ENCODE measurements around the gene ATIC. TPM values are rescaled to one million over a fixed set of nuclear protein-coding genes. Genes with fewer than 3 reads are reported as not detected.

Gene ATIC
- polyA plus RNA-seq, 2 of the 4 experiments (the other 2 are of a cell fraction): 298 to 328 TPM

- Histone ChIP-seq H3K27ac (no peak overlapping the region), H3K4me3 (no peak overlapping the region), H3K4me1 (no peaks in the 10 kb centered on the region), H3K4me2 (no peak overlapping the region), H3K9me3 (no peaks in the 10 kb centered on the region)
- FAIRE-seq: no peak
- TF ChIP-seq EHF (CRISPR knock-in tag; IDR thresholded peaks at IDR 0.05) (no peak), USF2 (IDR thresholded peaks at IDR 0.05) (no peak), FOSB (CRISPR knock-in tag; IDR thresholded peaks at IDR 0.05) (no peak), KDM1A (IDR thresholded peaks at IDR 0.05; ENCODE audit: low read depth) (no peak), KDM5A (IDR thresholded peaks at IDR 0.05) (no peak), ESRRA (IDR thresholded peaks at IDR 0.05; ENCODE audit: borderline replicate concordance, low read length) (no peak), CBX2 (IDR thresholded peaks at IDR 0.05; ENCODE audit: borderline replicate concordance, low read depth) (no peak), ZSCAN20 (CRISPR knock-in tag; IDR thresholded peaks at IDR 0.05) (no peak), CHD2 (IDR thresholded peaks at IDR 0.05; ENCODE audit: low read length, partially characterized antibody) (no peak), PHF8 (IDR thresholded peaks at IDR 0.05; ENCODE audit: borderline replicate concordance, low read depth) (no peak), RCOR1 (IDR thresholded peaks at IDR 0.05; ENCODE audit: low read depth, low read length) (no peak), RARB (CRISPR knock-in tag; IDR thresholded peaks at IDR 0.05) (no peak), FOXS1 (CRISPR knock-in tag; IDR thresholded peaks at IDR 0.05) (no peak), HEYL (CRISPR knock-in tag; IDR thresholded peaks at IDR 0.05) (no peak), FOSL2 (IDR thresholded peaks at IDR 0.05) (no peak), FOSL2 (CRISPR knock-in tag; IDR thresholded peaks at IDR 0.05) (no peak), POLR2A (IDR thresholded peaks at IDR 0.05; ENCODE audit: low read length) (no peak)
- POLR2A ChIA-PET: no interaction called here
- CTCF ChIA-PET: interaction anchor here (0.9 to 1.2 kb wide), 2 partner anchors 10 to 23 kb away, joined by 3 read pairs; no protein-coding TSS in a partner anchor
- no peak for ATAC-seq
- WGBS (ENCODE audit: missing lambda C conversion rate): 97% methylated on average over 7 of the region's 7 CpGs
- DNase-seq (ENCODE audit: low read depth in 1 of 2, low spot score in 1 of 2): no peak
These were observed 70.2 kb downstream of the ATIC start for GRCh38 chr2:215382011-215382410.

- H3K9me3 ChIP-seq: no peaks in the 10 kb centered on the region
- CTCF ChIA-PET: interaction anchor here (0.9 to 1.2 kb wide), 2 partner anchors 11 to 22 kb away, joined by 3 read pairs; no protein-coding TSS in a partner anchor
- ATAC-seq: no peak
- TF ChIP-seq KDM5A (IDR thresholded peaks at IDR 0.05) (no peak), POLR2AphosphoS2 (conservative IDR thresholded peaks at IDR 0.05; ENCODE audit: low read length) (no peak), KDM1A (IDR thresholded peaks at IDR 0.05; ENCODE audit: low read depth) (no peak)
- no peaks in the 10 kb centered on the region for H3K4me1 ChIP-seq
- H3K4me3 ChIP-seq: no peak overlapping the region
- H3K4me2 ChIP-seq: no peak overlapping the region
- no peak for DNase-seq (ENCODE audit: low read depth in 1 of 2, low spot score in 1 of 2)
- no peak overlapping the region for H3K27ac ChIP-seq
- POLR2A ChIA-PET: no interaction called here
- no peak for FAIRE-seq
These were observed 70.6 kb downstream of the ATIC start for GRCh38 chr2:215382480-215382879.

GRCh38 chr2:215383652-215384279, 71.9 kb downstream of the ATIC start:
- CTCF ChIA-PET: interaction anchor here (0.5 to 1.2 kb wide), 2 partner anchors 14 to 438 kb away, joined by 3 read pairs; no protein-coding TSS in a partner anchor

More at GRCh38 chr2:215383652-215384279, 71.9 kb downstream of the ATIC start:
- H3K4me3 ChIP-seq: no peak overlapping the region
- POLR2A ChIA-PET: no interaction called here
- TF ChIP-seq BHLHE40 (IDR thresholded peaks at IDR 0.05; ENCODE audit: low read depth, low read length): no peak
- TF ChIP-seq NR3C1 (IDR thresholded peaks at IDR 0.05): no peak
- no peak for TF ChIP-seq RFX5 (IDR thresholded peaks at IDR 0.05)
- no peak for TF ChIP-seq MAX (IDR thresholded peaks at IDR 0.05)
- TF ChIP-seq EP300 (IDR thresholded peaks at IDR 0.05): no peak
- no peak for TF ChIP-seq MAFK (IDR thresholded peaks at IDR 0.05; ENCODE audit: partially characterized antibody)
- no peak for TF ChIP-seq HOXA7 (CRISPR knock-in tag; IDR thresholded peaks at IDR 0.05)
- TF ChIP-seq EHMT2 (IDR thresholded peaks at IDR 0.05; ENCODE audit: low read depth): no peak
- TF ChIP-seq CTCF (IDR thresholded peaks at IDR 0.05): no peak
- TF ChIP-seq JUN (IDR thresholded peaks at IDR 0.05): no peak
- TF ChIP-seq NPAS2 (CRISPR knock-in tag; IDR thresholded peaks at IDR 0.05; ENCODE audit: borderline replicate concordance): no peak
- 94% methylated on average over 8 of the region's 8 CpGs for WGBS (ENCODE audit: missing lambda C conversion rate)
- no peak overlapping the region for H3K27ac ChIP-seq
- no peak overlapping the region for H3K4me2 ChIP-seq
- no peaks in the 10 kb centered on the region for H3K9me3 ChIP-seq
- ATAC-seq (peak in 1 of 2 experiments; percentile 28; a peak in 1 of 6 replicates), FAIRE-seq (no peak), DNase-seq (ENCODE audit: low read depth in 1 of 2, low spot score in 1 of 2) (no peak)
- H3K4me1 ChIP-seq: no peaks in the 10 kb centered on the region

Measured in A549 (cell line).